ENCODE measurements around the gene EIF4E.
"Not testable (repeated sequence)": the region's sequence is repeated elsewhere in the genome, so short reads cannot be mapped to it uniquely, and the experiment has no call there.

The EIF4E gene

DNA sequence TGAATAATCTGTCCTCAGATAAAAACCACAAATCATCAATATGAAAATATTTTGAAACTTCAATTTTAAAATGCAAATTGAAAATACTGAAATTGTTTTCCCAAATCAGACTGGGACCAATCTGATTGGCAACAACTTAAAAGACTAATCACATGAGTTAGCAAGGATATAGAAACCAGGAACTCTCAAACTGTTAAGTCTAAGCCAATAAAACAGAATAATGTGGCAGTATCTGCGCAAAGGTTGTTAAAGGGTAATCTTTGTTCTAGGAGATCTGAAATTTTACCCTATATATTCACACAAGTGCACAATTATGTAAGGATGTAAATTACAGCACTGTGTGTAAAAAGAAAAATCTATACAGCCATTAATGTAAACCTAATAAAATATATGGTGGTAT is 29.7 kb downstream of the EIF4E start:
- CTCF ChIA-PET = no interaction called here
- POLR2A ChIA-PET = interaction anchor here (1.2 kb wide), 1 partner anchor 30 kb away, joined by 4 read pairs; the partner anchor contains the start of gene EIF4E
- DNase-seq (ENCODE audit: extremely low spot score) = no peak
- TF ChIP-seq, protein P1, sequence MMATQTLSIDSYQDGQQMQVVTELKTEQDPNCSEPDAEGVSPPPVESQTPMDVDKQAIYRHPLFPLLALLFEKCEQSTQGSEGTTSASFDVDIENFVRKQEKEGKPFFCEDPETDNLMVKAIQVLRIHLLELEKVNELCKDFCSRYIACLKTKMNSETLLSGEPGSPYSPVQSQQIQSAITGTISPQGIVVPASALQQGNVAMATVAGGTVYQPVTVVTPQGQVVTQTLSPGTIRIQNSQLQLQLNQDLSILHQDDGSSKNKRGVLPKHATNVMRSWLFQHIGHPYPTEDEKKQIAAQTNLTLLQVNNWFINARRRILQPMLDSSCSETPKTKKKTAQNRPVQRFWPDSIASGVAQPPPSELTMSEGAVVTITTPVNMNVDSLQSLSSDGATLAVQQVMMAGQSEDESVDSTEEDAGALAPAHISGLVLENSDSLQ (IDR thresholded peaks at IDR 0.05) = no peak
- TF ChIP-seq ZNF384 (IDR thresholded peaks at IDR 0.05) = no peak
- no peak for TF ChIP-seq BHLHE40 (IDR thresholded peaks at IDR 0.05; ENCODE audit: borderline replicate concordance)
- no peak for TF ChIP-seq SP1 (IDR thresholded peaks at IDR 0.05)
- no peak for TF ChIP-seq SUZ12 (IDR thresholded peaks at IDR 0.05)
- no peak for TF ChIP-seq ARNT (IDR thresholded peaks at IDR 0.05)
- no peak for TF ChIP-seq TARDBP (IDR thresholded peaks at IDR 0.05)
- TF ChIP-seq FOXM1 (IDR thresholded peaks at IDR 0.05; ENCODE audit: borderline replicate concordance) = no peak
- TF ChIP-seq L3MBTL2 (conservative IDR thresholded peaks at IDR 0.05) = no peak
- TF ChIP-seq NFRKB (IDR thresholded peaks at IDR 0.05) = no peak
- no peak for TF ChIP-seq FOXA1 (IDR thresholded peaks at IDR 0.05)
- TF ChIP-seq CTBP1 (IDR thresholded peaks at IDR 0.05; ENCODE audit: borderline replicate concordance) = no peak

DNA sequence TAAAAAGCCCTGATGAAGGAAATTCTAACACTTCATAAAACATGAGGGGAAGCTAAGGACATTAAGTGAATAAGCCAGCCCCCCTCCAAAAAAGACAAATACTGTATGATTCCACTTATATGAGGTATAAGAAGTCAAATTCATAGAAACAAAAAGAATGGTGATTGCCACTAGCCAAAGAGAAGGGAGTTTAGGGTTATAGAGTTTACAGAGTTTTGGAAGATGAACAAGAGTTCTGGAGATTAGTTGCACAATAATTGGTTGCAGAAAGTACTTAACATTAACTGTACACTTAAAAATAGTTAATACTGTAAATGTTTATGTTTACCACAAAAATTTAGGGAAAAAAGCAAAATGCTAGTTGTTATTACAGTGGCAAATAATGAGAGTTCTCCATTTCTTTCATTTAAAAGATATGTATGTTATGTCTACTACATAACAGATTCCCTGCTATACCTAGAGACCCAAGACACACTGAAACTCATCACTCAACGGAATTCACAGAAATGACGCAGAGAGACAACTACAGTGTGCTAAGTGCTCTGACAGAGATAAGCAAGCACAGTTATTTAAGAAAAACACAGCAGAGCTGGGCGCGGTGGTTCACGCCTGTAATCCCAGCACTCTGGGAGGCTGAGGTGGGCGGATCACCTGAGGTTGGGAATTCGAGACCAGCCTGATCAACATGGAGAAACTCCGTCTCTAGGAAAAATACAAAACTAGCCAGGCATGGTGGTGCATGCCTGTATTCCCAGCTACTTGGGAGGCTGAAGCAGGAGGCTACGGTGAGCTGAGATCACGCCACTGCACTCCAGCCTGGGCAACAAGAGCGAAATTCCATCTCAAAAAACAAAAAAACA is 37.2 kb downstream of the EIF4E start:
- CTCF ChIA-PET = interaction anchor here (0.6 kb wide), 2 partner anchors 50 to 340 kb away, joined by 3 read pairs; no protein-coding TSS in a partner anchor
- TF ChIP-seq FOXA1 (IDR thresholded peaks at IDR 0.05) (no peak), HDGF (IDR thresholded peaks at IDR 0.05; ENCODE audit: borderline replicate concordance) (no peak)
- POLR2A ChIA-PET = no interaction called here
- no peak for DNase-seq (ENCODE audit: extremely low spot score)

GRCh38 chr4:98890702-98891455 is 38.1 kb downstream of the EIF4E start:
- no peak for DNase-seq (ENCODE audit: extremely low spot score)
- CTCF ChIA-PET = no interaction called here
- no peak for TF ChIP-seq SUZ12 (IDR thresholded peaks at IDR 0.05)
- TF ChIP-seq BHLHE40 (IDR thresholded peaks at IDR 0.05; ENCODE audit: borderline replicate concordance) = no peak
- no peak for TF ChIP-seq ELF4 (IDR thresholded peaks at IDR 0.05)
- TF ChIP-seq SP1 (IDR thresholded peaks at IDR 0.05) = no peak
- no peak for TF ChIP-seq NFRKB (IDR thresholded peaks at IDR 0.05)
- POLR2A ChIA-PET = no interaction called here

DNA sequence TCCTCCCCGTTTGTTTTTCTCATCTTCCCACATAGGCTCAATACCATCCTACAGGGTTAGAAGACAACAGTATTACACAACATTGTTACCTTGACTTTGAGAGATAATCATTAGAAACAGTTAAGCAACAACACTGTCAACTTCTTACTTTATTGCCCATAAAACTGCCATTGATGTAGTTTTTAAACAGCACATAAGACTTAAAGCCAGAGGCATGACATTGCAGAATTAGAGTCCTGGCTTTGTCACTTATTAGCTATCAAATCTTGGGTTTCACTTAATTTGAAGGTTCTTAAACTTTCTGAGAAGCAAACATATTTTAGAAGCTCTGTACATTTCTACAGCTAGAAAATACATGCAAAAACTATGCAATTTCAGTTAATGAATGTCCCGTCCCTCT is 41.8 kb downstream of the EIF4E start:
- no peak for DNase-seq (ENCODE audit: extremely low spot score)
- POLR2A ChIA-PET = no interaction called here
- TF ChIP-seq, protein P1 (IDR thresholded peaks at IDR 0.05) = no peak
- TF ChIP-seq LEF1 (IDR thresholded peaks at IDR 0.05; ENCODE audit: borderline replicate concordance) (no peak), CTBP1 (IDR thresholded peaks at IDR 0.05; ENCODE audit: borderline replicate concordance) (no peak), NFRKB (IDR thresholded peaks at IDR 0.05) (no peak), FOXM1 (IDR thresholded peaks at IDR 0.05; ENCODE audit: borderline replicate concordance) (no peak), ZNF384 (IDR thresholded peaks at IDR 0.05) (no peak), ELF4 (IDR thresholded peaks at IDR 0.05) (no peak), HDGF (IDR thresholded peaks at IDR 0.05; ENCODE audit: borderline replicate concordance) (no peak), FOXK2 (IDR thresholded peaks at IDR 0.05) (no peak), TARDBP (IDR thresholded peaks at IDR 0.05) (no peak), BHLHE40 (IDR thresholded peaks at IDR 0.05; ENCODE audit: borderline replicate concordance) (no peak), L3MBTL2 (conservative IDR thresholded peaks at IDR 0.05) (no peak), SP1 (IDR thresholded peaks at IDR 0.05) (no peak), ARNT (IDR thresholded peaks at IDR 0.05) (no peak)
- CTCF ChIA-PET = no interaction called here

DNA sequence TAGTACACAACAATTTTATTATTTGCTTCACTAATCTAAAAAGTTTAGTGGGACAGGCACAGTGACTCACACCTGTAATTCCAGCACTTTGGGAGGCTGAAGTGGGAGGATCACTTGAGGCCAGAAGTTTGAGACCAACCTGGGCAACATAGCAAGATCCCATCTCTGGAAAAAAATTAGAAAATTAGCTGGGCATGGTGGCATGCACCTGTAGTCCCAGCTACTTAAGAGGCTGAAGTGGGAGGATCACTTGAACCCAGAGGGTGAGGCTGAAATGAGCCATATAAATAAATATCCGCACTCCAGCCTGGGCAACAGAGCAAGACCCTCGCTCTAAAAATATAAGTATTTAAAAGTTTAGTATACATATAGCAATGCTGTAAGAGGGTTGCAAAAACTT is 42.6 kb downstream of the EIF4E start:
- POLR2A ChIA-PET; DNase-seq (ENCODE audit: extremely low spot score): not testable (repeated sequence)
- CTCF ChIA-PET = interaction anchor here (0.9 kb wide), 1 partner anchor 24 kb away, joined by 3 read pairs; no protein-coding TSS in a partner anchor

GRCh38 chr4:98880884-98881283 is 48.0 kb downstream of the EIF4E start:
- DNase-seq (ENCODE audit: extremely low spot score); CTCF ChIA-PET; POLR2A ChIA-PET: not testable (repeated sequence)

DNA sequence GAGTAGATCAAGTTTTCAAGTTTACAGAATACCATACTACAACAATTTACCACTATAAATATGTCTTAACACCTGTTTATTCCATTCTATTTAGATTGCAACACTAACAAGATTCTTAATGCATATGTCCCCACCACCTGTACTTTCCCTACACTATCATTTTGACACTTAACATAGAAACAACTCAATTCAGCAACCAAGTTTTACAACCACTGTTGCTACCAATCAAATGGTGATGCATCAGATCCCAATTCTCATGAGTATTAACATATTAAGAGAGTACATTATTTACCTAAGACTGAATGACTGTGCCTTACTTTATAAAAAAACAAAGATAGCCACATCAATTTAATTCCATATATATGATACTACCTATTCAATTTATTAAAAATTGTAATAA is 49.4 kb downstream of the EIF4E start:
- CTCF ChIA-PET = no interaction called here
- POLR2A ChIA-PET = no interaction called here
- TF ChIP-seq SUZ12 (IDR thresholded peaks at IDR 0.05) = no peak
- TF ChIP-seq FOXK2 (IDR thresholded peaks at IDR 0.05) = no peak
- TF ChIP-seq L3MBTL2 (conservative IDR thresholded peaks at IDR 0.05) = no peak
- DNase-seq (ENCODE audit: extremely low spot score) = no peak

GRCh38 chr4:98873059-98873458 is 55.9 kb downstream of the EIF4E start:
- TF ChIP-seq SUZ12 (IDR thresholded peaks at IDR 0.05) = no peak
- no peak for TF ChIP-seq FOXM1 (IDR thresholded peaks at IDR 0.05; ENCODE audit: borderline replicate concordance)
- no peak for TF ChIP-seq FOXA1 (IDR thresholded peaks at IDR 0.05)
- TF ChIP-seq ELF4 (IDR thresholded peaks at IDR 0.05) = no peak
- no peak for TF ChIP-seq CTBP1 (IDR thresholded peaks at IDR 0.05; ENCODE audit: borderline replicate concordance)
- no peak for TF ChIP-seq ZNF384 (IDR thresholded peaks at IDR 0.05)
- no peak for TF ChIP-seq L3MBTL2 (conservative IDR thresholded peaks at IDR 0.05)
- TF ChIP-seq BHLHE40 (IDR thresholded peaks at IDR 0.05; ENCODE audit: borderline replicate concordance) = no peak
- TF ChIP-seq, protein P1 (IDR thresholded peaks at IDR 0.05) = no peak
- TF ChIP-seq SP1 (IDR thresholded peaks at IDR 0.05) = no peak
- no peak for TF ChIP-seq LEF1 (IDR thresholded peaks at IDR 0.05; ENCODE audit: borderline replicate concordance)
- TF ChIP-seq FOXK2 (IDR thresholded peaks at IDR 0.05) = no peak
- no peak for TF ChIP-seq NFRKB (IDR thresholded peaks at IDR 0.05)
- TF ChIP-seq TARDBP (IDR thresholded peaks at IDR 0.05) = no peak
- POLR2A ChIA-PET = no interaction called here
- no peak for DNase-seq (ENCODE audit: extremely low spot score)
- CTCF ChIA-PET = no interaction called here

- CTCF ChIA-PET; POLR2A ChIA-PET; DNase-seq (ENCODE audit: extremely low spot score): not testable (repeated sequence)
Observed at GRCh38 chr4:98872120-98872906, 56.6 kb downstream of the EIF4E start.
